NCI-H2196 treated with DMSO at 0.1 percent for 48 hours (cell line): ENCODE measurements around the gene ONECUT1.

Source experiments
- DNase-seq: peaks from one replicate; lab custom pipeline; 2025; ENCODE audit not compliant: unreplicated experiment; lab: John Stamatoyannopoulos, UW

The ONECUT1 gene

GRCh38 chr15:52783929-52784798, 6.0 kb downstream of the ONECUT1 start:
- no peak for DNase-seq

DNA sequence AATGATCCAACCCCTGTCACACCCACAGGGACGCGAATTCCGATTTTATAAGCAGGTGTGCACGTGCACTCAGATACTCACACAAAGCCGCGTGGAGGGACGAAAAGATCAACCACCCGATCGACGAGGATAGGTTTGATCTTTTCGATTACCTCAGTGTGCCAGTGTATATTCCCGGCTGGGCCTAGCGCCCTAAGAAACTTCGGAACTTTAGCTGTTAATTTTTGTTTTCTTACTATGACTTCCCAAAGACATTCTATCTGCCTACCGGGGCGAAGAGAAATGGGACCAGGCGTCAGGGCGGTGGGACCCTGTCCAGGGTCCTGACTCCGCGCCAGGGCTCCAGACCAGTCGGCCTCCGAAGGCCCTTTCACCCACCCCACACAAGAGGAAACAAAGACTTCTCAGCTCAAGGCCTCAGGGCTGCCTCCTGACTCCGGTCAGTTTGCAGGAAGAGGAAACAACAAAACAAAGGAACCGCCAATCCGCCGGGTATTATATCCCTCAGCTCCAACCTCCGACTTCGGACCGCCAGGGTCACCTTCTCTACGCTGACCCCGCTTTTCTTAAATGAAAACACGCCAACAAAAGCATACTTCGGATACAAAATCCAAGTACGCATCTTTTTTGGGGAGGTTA, 6.8 kb downstream of the ONECUT1 start:
- DNase-seq, result no peak

DNA sequence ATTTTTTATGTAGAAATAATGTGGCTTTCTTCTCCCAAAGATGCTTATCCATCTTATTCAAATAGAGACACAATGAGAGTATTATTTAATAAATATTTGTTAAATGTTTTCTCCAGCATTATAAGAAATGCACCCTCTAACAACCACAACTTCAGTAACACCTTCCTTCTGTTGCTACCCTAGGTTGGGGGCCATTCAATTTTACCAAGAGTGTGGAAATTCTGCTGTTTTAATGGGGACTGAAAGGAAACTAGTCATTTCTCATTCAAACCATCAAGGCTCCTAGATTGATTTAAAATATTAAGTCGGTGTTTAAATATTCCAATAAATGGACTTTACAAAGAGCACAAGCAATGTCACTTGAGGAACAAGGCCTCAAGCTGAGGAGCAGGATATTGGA, 7.6 kb downstream of the ONECUT1 start:
- no peak for DNase-seq

GRCh38 chr15:52780172-52780980, 9.8 kb downstream of the ONECUT1 start:
- no peak for DNase-seq

DNA sequence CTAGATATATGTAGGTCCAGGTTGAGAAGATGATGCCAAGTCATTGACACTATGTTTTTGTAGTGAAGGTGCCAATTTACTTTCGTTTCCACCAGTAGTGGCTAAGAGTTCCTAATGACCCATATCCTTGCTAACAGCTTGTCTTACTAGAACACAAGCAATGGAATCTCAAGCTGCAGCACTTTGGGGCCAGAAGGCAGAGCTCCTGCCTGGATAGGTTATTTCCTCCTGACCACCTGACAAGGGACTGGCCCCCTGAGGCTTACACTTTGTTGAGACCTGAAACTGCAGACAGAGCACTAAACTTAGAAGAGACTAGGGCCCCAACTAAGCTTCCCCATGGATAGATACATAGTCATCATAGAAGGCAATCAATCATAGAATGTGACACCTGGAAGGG, 11.7 kb downstream of the ONECUT1 start:
- no peak for DNase-seq

GRCh38 chr15:52772766-52773165, 17.4 kb downstream of the ONECUT1 start:
- DNase-seq, result no peak

DNA sequence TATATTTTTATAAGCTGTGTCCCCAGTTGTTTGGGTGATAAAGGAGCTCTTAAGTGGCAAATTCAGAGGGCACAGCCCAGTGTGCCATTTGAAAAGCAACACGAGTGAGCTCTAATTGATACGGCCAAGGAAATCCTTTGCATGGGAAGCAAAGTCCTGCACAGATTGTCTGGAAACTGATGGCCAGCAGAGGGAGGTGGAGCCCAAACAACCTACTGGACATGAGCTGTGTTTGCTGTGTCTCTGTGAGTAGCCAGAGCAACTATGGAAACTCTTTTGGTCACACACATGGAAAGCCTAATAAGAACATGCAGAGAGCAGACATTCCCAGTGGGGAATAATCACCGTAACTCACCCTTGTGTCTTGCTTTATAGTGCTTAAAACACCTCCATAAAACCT, 24.4 kb downstream of the ONECUT1 start:
- DNase-seq, result no peak

DNA sequence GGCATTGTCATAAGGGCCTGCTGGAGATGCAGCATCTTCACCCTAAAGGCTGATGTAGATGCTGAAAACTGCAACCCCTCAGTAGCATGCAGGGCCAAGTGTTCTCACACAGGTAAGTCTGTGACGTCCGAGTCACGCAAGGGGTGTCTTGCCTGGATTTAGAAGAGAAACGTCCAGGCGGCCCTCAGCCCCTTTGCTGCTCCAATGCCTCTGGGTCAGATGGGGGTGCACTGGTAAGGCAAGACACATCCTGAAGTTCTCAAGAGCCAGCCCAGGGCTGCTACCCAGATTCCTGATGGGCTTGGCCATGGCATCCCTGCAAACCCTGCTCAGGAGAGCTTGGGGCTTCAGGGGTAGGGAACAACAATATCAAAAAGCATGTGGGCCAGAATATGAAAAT, 25.4 kb downstream of the ONECUT1 start:
- no peak for DNase-seq

GRCh38 chr15:52762621-52763020, 27.5 kb downstream of the ONECUT1 start:
- no peak for DNase-seq

DNA sequence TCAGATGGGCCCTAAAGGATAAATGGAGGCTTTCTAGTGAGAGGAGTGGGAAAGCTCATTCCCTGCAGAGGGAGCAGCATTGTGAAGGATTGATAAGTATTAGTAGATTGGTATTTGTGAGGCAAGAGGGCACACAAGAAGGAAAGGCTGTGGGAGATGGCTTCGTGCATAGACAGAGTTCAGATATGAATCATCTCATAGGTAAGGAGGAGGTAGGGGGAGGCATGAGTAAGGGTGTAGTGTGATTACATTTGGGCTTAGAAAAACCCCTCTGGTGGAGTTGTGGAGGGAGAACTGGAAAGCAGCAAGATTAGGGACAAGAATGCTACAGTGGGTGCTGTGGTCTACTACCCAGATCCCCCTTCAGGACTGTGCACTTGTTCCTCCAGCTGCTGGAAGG, 29.6 kb downstream of the ONECUT1 start:
- DNase-seq, result no peak

- DNase-seq, result no peak
Measured at GRCh38 chr15:52759969-52760368, 30.2 kb downstream of the ONECUT1 start.

DNA sequence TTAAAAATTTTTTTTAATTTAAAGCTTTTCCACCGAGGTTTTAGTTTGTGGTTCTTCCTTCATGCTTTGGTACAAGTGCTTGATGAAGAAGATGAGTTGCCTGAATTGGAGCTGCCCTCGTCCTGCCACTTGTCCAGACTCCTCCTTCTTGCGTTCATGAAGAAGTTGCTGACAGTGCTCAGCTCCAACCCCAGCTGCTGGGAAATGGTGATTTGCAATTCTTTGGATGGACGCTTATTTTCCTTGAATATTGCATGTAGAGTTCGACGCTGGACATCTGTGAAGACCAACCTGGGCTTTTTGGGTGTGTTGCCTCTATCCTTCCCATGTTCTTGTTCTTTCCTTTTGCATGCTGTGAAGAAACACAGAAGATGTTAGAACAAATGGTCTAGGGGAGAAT, 32.6 kb downstream of the ONECUT1 start:
- no peak for DNase-seq

GRCh38 chr15:52751522-52751921, 38.6 kb downstream of the ONECUT1 start:
- DNase-seq, result no peak

GRCh38 chr15:52749258-52749657, 40.9 kb downstream of the ONECUT1 start:
- DNase-seq, result no peak

GRCh38 chr15:52746162-52746757, 43.9 kb downstream of the ONECUT1 start:
- no peak for DNase-seq

- DNase-seq, result no peak
Measured at GRCh38 chr15:52745326-52746161, 44.6 kb downstream of the ONECUT1 start.

DNA sequence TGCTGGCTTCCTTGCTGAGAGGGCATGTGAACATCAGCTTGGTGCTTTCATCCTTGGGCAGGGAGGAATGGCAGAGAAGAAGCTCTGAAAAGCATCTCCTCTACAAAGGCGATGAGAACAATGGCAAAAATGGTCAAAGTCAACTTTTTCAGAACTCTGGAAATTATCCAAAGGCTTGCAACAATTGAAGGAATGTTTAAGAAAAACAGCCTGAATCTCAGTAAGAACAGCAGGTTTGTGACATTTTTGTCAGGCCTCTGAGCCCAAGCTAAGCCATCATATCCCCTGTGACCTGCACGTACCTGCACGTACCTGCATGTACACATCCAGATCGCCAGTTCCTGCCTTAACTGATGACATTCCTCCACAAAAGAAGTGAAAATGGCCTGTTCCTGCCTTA, 51.8 kb downstream of the ONECUT1 start:
- no peak for DNase-seq

DNA sequence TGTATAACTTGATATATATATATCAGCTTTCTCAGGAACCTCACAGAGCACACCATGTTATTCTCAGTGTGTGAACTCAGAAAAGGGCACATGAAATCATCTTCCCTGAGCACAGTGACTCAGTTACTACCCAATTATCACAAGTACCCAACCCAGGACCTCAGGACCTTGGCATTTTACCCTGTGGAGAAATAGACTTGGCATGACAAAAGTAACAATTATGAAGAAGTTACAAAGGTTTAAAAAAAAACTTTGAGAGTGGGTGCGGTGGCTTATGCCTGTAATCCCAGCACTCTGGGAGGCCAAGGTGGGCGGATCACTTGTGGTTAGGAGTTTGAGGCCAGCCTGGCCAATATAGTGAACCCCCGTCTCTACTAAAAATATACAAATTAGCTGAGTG, 52.4 kb downstream of the ONECUT1 start:
- DNase-seq, result no peak

DNA sequence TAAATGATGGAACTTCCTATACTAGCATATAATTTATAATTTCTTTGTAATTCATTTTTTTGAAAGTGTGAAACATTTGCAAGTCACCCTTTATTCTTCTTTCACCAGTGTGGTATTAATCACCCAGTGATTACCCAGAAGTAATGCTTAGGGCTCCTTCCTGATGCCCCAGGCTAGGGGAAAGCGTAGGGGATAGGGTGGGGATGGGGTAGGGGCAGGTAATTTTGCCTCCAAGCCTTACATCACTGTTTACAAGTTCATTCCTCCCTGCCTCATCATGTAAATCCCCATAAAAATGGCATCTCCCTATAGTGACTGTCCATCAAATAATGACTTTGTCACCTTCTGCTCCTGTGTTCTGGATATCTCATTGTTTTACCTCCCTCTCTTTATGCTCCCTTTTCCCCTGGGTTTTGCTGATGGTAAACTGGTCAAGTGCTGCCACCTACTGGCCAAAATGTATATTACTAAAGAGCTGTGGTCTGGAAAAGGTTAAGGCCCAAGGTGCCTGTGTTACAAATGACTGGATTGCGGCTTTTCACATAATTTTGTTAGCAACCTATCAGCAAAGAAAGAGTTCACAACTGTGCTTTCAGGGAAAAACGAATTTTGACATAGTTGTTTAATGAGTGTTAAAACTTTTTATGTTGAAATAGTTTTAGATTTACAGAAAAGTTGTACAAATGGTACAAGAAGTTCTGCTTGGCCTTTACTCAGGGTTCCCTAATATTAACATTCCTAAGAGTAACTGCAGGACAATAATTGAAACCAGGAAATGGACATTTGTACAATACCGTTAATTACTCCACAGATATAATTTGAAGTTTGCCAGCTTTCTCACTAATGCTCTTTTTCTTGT, 54.7 kb downstream of the ONECUT1 start:
- peak; percentile 7 for DNase-seq

GRCh38 chr15:52734329-52734728, 55.8 kb downstream of the ONECUT1 start:
- no peak for DNase-seq
